DMS79 treated with DMSO at 0.1 percent for 48 hours (cell line): ENCODE data around the gene XKR7.

ENCODE experiments used
- DNase-seq: peaks from one replicate; lab custom pipeline; 2025; lab: John Stamatoyannopoulos, UW

The XKR7 gene

DNA sequence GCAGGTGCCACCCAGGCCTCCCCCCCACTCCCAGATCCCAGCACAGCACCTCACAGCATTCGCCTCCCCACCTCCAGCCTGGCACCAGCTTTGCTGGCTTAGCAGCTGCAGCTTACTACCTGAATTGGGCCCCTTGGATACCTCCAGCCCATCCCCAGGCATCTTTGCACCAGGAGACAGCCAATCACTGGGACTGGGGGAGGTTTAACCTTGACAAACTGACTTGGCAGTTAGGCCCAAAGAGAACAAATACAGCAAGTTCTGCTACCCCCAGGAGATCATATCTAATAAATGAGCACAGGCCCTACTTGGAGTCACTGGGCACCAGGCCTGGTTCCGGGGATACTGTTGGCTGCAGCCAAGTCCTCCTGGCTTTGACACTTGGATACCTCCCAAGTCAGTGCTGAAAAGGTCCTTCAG lies 24.9 kb upstream of the XKR7 start:
- DNase-seq = no peak

DNA sequence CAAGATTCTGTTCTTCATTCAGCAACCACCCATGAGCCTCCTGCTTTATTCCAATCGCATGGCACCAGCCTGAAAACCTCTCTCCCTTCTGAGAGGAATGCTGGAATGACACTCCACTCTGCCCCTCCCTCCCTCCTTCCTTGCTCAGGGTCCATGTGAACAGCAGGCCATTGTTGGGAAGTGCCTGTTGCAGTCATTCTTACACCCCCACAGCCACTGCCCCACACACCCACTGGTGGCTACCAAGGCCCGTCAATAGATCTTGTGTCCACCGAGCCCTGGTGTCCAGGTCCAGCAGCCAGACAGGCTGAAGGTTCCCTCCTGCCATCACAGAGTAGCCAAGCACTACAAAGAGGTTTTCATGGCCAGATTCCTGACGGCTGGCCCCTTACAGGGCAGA lies 22.6 kb upstream of the XKR7 start:
- no peak for DNase-seq

GRCh38 chr20:31945785-31946184 lies 22.2 kb upstream of the XKR7 start:
- DNase-seq = no peak

DNA sequence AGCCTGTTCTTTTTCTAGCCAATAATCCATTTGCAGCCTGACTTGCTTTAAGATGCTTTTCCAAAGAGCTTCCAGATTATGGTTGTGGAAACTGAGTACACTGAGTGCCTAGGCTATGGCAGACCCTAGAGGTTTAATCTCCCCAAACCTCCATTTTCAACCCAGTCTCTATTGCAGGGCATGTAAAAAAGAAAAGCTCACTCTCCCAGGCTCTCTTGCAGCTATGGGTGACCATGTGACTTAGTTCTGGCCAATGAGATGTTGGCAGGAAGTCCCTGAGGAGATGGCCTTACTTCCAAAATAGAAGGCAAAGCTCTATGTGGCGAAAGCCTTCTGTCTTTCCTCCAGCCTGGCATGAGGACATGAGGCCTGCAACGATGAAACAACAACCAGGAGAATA lies 19.9 kb upstream of the XKR7 start:
- no peak for DNase-seq

DNA sequence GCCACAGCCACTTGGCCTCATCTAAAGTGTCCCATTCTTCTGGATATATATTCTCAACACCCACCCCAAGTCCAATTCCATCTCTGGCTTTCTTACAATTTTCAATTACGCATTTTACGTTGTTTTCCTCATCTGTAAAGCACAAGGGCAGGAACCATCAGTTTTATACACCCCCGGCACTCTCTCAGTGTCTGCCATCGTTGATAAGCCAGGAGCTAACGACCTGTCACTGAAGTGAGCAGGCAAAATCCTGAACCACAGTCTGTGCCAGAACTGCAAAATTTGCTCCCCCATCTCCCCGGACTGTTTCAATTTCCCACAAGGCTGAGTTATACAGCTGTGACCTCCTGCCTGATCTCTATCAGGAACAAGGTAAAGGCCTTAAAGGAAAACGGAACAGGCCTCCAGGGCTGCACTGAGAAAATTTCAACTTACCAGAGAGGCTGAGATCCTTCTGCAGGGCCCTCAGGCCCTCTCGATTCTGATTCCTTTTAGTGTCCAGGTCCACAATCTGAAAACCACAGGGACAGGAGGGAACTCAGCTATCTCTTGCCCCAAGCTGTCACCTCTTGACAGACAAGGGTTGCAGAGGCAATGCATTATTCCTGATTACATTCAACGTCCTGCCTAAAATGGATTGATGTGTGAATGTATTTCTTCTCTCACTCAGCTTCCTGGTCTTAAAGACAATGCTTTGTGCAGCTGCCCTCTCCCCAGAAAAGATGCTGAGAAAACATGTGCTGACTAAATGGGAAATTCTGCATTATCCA lies 17.9 kb upstream of the XKR7 start:
- DNase-seq = no peak

DNA sequence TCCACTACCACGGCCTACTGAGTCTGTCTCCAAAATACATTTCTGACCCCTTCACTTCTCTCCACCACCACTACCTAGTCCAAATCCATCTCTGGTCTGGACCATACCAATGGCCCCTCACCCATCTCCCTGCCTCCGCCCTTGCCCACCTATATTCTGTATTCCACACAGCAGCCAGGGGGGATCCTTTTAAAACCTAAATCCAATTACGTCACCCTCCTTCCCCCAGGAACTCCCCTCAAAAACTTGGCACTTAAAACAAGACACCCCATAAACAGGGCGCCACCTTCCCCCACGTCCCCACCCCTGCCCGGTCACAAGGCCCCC lies 16.8 kb upstream of the XKR7 start:
- DNase-seq = no peak

DNA sequence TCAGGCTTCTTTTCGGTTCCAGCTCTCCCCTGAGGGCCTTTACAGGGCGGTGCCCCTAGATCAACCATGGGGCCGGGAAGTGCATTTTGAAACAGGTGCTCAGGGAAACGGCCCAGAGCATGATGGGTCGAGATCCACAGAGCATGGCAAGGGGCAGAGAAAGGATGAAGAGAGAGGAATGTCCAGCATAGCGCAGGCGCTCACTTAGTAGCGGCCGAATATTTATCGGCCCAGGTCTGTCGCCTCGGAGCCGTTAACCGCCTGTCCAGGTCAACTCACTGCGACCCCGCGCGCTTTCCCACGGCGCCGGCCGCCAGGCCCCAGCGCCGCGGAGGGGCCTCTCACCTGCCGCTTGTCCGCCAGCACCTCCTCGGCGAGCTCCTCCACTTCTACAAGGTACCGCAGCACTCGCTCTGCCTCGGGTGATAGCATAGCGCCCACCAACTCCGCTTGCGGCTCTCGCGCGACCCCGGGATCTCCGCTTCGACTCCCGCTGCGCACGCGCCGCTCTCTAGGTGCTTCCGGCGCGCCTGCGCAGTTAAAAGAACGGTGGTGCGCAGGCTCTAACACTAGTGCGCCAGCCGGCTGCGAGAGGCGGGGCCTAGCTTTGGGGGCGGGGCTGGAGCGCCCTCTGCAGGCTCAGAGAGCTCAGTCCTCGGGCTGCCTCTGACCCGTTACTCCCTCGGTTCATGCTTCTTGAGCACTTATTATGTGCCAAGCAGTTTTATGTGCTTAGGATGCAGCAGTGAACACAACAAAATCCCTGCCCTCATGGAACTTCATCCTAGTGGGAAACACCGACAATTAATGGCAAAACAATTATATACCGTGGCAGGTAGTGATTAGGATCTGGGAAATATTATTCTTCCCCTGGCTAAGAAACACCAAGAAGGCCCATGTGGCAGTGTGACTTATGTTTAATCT lies 16.2 kb upstream of the XKR7 start, which contains the start of gene PDRG1:
Gene PDRG1 (minus strand): TSS at position 517 of the 924 bp plus-strand sequence. CDS start 85 bp downstream, at position 432.
- peak; percentile 96 for DNase-seq

- DNase-seq = no peak
Measured at GRCh38 chr20:31953556-31954148, 14.3 kb upstream of the XKR7 start.

- no peak for DNase-seq
Measured at GRCh38 chr20:31954500-31954899, 13.5 kb upstream of the XKR7 start.

DNA sequence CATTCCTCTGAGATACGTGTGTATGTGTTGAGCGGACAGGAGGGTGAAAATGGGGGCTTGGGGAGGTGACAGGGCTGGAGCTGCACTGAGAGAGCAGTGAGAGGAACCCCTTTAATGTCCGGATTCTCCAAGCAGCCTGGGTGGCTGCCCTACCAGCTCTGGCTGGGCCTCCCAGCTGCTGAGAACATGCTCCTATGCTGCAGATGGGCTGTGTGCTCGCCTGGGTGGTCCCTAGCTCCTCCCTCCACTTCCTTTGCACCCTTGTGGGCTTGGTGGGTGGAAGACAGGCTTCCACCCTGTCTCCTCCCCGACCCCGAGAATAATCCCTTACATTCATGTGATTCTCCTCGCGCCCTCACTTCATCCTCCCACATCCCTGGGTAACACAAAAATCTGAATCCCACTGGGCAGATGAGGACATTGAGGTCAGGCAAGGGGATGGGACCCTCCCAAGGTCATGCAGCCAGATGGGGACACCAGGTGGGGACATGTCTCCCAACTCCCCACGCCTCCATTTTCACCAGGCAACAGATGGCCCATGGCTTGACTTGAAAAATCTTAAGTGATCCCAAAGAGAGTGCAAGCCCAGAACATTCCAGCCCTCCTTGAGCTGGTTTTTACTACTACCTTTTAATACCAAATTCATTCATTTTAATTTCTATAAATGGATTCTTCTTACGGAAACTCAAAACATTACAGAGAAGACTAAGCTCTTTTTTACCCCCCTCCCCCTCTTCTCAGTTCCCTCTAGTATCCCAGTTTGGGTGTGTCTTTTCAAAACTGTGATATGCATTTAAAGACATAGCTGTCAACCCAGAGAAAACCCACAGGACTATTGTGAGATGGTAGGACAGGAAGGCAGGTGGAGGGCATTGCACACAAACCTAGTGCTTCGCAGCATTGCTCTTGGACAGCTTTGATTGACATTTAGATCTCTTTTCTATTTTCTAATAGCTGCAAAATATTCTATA lies 11.1 kb upstream of the XKR7 start:
- DNase-seq = no peak

DNA sequence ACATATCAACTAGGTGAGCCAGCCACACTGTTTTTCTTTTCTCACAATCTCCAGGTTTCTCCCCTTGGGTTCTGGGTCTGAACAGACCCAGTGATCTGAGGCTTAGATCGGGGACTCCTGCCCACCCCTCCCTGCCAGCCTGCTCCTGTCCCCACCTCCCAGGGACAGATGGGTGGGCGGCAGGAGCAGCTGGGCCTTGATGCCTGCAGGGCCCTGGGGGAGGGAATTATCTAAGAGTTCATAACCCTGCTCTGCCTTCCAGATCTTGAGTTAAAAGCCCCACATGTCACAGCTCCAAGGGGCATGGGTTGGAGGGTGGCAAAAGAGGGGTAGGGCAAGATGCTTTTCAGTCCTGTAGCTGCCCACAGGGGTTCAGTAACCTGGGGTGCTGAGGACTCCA lies 5.2 kb upstream of the XKR7 start:
- no peak for DNase-seq

DNA sequence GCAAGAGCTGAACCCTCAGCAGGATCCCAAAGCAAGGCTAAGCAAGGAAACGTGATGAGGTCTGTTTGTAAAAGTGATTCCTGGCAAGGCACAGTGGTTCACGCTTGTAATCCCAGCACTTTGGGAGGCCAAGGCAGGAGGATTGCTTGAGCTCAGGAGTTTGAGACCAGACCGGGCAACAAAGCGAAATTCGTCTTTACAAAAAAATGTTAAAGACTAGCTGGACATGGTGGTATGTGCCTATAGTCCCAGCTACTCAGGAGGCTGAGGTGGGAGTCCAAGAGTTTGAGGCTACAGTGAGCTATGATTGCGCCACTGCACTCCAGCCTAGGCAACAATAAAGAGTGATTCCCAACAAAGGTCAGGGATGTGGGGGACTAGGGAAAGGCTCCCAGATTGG lies 4.1 kb upstream of the XKR7 start:
- no peak for DNase-seq

DNA sequence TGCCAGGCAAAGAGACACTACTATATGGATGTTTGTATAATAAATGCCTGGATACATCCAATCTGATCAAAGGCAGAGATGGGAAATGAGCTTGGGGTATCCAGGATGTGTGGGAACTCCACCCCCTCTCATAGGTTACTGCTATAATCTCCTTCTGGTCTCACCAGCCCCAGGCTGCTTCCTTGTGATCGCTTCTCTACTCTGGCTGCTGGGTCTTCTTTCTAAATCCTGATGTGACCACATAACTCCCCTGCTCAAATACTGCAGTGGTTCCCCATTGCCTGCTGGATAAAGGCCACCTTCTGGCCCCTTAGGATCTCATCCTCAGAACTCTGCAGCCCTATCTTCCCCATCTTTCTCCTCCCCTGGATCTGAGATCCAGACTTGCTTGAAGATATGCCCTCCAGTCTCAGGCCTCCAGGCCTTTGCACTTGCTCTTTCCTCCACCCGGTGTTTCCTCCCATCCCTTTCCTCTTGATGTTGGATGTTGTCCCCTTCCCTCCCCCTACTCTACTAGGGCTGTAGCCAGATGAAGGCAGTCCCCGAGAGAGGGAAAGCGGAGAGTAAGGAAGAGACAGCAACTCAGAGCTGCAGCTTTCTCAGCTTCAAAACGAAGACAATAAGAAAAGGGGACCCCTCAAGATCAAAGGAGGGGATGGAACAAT lies 828 bp upstream of the XKR7 start:
- peak; percentile 66 for DNase-seq

DNA sequence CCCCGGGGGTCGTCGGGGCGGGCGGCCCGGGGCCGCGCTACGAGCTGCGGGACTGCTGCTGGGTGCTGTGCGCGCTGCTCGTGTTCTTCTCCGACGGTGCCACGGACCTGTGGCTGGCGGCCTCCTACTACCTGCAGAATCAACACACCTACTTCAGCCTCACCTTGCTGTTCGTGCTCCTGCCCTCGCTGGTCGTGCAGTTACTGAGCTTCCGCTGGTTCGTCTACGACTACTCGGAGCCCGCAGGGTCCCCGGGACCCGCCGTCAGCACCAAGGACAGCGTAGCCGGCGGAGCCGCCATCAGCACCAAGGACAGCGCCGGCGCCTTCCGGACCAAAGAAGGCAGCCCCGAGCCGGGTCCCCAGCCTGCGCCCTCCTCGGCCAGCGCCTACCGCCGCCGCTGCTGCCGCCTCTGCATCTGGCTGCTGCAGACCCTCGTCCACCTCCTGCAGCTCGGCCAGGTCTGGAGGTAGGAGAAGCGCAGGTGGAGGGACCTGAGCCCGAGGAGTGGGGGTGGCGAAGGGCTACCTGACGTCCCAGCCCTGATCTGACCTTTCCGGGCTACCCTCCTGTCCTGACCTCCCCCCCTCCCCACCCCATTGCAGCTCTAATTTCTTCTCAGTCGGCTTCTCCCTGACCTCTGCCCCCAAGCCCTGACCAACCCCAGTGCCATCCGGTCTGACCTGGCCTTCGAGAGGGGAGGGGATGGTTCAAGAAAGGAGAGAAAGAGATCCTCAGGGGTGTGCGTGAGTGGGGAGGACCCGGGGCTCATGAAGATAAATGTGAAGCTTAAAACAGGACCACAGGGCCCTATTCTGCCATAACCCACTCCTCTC lies 558 bp downstream of the XKR7 start:
- DNase-seq = peak; percentile 46

DNA sequence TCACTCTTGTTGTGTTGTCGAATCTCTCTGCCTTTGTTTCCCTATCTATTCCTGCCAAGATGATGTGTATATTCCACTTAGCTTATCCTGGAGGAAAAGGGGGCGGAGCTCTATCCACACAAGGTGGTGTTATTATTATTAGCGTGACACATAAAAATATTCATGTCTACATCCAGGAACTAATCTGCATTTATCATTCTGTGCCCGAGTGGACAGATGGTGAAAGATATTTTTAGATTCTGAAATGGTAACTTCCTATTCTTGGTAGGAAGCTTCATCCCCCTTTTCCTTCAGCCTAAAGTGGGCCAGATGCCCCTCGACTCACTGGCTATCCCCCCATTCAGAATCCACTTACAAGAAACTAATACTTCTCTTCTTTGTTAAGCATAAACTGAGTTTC lies 2.0 kb downstream of the XKR7 start:
- DNase-seq = no peak

DNA sequence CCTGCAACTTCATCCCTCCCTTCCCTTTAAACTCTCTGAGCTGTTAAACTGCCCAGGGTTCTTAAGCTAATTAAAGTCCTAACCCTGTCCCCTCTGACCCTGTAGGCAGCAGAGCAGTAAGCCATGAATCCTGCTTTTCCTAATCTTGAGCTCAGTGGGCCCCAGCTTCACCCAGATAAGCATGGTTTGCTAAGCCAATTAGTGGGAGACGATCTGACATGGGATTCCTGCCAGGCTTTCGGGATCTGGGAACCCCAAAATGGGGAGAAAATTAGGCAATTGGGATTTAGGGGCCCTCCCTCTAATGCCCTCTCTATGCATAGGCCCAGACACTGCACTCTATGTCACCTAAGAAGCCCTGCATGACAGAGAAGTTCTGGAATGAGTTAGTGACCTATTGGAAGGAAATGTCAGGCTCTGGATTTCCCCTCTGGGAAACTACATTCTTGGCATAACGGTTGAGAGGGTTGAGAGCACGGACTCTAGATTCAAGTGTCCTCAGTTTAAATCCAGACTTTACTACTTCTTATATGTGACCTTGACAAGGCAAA lies 4.6 kb downstream of the XKR7 start:
- DNase-seq = no peak

DNA sequence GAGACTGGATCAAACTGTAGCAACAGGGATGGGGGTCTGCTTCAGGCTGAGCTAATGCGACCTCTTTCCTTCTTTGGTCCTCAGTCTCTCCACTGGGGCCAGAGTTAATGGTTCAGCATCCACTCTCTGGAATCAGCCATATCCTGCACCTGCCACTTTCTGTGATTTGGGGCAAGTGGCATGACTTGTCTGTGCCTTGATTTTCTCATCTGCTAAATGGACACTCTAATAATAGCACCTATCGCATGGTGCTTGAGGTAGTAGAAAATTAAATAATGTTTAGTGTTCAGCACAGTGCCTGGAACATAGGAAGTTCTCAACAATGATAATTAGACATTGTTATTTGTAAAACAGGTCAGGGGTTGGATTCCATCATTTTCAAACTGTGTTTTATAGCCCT lies 6.3 kb downstream of the XKR7 start:
- DNase-seq = no peak

DNA sequence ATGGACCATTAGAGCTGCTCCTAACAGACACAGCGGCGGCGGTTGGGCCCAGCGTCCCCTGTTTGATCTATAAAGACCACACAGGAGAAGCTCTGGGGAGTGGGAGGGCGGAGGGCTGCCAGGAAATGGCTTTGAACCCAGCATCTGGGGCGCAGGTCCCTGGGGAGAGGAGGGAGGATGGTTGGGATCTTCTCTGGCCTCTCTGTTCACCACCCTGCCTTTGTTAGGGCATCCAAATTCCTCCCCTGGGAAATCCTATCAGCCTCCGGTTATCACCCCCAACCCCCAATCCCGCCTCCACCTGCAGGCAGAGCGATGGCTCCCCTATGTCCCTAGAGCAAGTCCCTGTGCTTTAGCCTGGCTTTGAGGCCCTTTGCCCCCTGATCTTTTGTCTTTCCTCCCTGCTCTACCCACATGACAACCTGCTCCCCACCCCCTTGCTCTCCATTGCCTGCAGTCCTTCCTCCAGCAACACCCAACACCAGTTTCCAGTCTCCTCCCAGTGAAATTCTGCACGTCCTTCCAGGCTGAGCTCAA lies 7.1 kb downstream of the XKR7 start:
- no peak for DNase-seq

- DNase-seq = no peak
Measured at GRCh38 chr20:31975874-31976273, 7.9 kb downstream of the XKR7 start.

DNA sequence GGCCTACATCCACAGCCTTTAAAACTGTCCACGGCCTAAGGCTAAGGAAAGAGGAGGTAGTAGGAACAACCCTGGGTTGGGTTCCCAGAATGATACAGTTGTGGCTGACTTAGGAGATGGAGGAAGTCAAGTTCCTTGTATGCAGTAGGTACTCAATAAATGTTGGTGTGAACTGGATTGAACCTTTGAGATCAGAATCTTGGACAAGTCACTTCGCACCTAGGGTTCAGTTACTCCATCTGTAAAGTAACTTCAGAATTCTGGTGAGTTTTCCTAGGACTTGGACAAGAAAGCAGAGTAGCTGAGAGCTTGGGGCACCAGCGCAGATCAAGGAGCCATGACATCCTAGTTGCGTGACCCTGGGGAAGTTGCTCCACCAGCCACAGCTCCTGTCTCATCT lies 9.1 kb downstream of the XKR7 start:
- no peak for DNase-seq
